ACC112 (cell line): ENCODE results near the gene PIP.
"Not testable (repeated sequence)": the region's sequence is repeated elsewhere in the genome, so short reads cannot be mapped to it uniquely, and the experiment has no call there.

Experiments used
- H2AFZ ChIP-seq: fragments of 200-600 bp; sonication (generic); one replicate; pipeline ENCODE4 v1.6.0; 2017; ENCODE audit warnings: antibody characterized with exemption, low read length; ENCODE audit not compliant: unreplicated experiment
- H3K27ac ChIP-seq: fragments of 200-600 bp; sonication (generic); 2 replicates; pipeline ENCODE4 v1.5.1; 2014; ENCODE audit warnings: low read depth, mild to moderate bottlenecking, antibody characterized with exemption, low read length, moderate library complexity
- H3K27me3 ChIP-seq: fragments of 200-600 bp; sonication (generic); 2 replicates; pipeline ENCODE4 v1.6.1; 2014; ENCODE audit warnings: mild to moderate bottlenecking, antibody characterized with exemption, low read length, moderate library complexity, mixed read lengths; ENCODE audit not compliant: insufficient read depth
- H3K36me3 ChIP-seq: fragments of 200-600 bp; sonication (generic); 2 replicates; pipeline ENCODE4 v1.6.1; 2016; ENCODE audit warnings: mild to moderate bottlenecking, antibody characterized with exemption, low read length, moderate library complexity, mixed read lengths; ENCODE audit not compliant: insufficient read depth
- H3K4me1 ChIP-seq: fragments of 200-600 bp; sonication (generic); one replicate; pipeline ENCODE4 v1.6.1; 2016; ENCODE audit warnings: low read length, mixed read lengths; ENCODE audit not compliant: insufficient read depth, unreplicated experiment, control insufficient read depth
- H3K4me3 ChIP-seq: fragments of 200-600 bp; sonication (generic); 2 replicates; pipeline ENCODE4 v1.5.1; 2014; ENCODE audit warnings: mild to moderate bottlenecking, low read depth, low read length
- H3K79me2 ChIP-seq: fragments of 200-600 bp; sonication (generic); one replicate; pipeline ENCODE4 v1.6.0; 2016; ENCODE audit warnings: low read length; ENCODE audit not compliant: control insufficient read depth, unreplicated experiment, insufficient read depth

The PIP gene

DNA sequence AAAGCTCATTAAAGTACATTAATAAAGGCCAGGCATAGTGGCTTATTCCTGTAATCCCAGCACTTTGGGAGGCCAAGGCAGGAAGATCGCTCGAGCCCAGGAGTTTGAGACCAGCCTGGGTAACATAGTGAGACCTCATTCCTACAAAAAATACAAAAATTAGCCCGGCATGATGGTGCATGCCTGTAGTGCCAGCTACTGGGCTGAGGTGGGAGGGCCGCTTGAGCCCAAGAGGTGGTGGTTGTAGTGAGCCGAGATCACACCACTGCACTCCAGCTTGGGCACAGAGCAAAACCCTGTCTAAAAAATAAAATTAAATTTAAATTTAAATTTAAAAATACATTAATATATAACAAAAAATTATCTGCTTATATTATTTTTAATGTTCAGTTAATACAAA, 44.3 kb downstream of the PIP start:
- Histone ChIP-seq H3K4me3 (no peak overlapping the region), H3K36me3 (no peaks in the 10 kb centered on the region), H3K79me2 (no peaks in the 10 kb centered on the region), H2AFZ (no peak overlapping the region), H3K4me1 (no peaks in the 10 kb centered on the region), H3K27me3 (no peaks in the 10 kb centered on the region), H3K27ac (no peak overlapping the region)

DNA sequence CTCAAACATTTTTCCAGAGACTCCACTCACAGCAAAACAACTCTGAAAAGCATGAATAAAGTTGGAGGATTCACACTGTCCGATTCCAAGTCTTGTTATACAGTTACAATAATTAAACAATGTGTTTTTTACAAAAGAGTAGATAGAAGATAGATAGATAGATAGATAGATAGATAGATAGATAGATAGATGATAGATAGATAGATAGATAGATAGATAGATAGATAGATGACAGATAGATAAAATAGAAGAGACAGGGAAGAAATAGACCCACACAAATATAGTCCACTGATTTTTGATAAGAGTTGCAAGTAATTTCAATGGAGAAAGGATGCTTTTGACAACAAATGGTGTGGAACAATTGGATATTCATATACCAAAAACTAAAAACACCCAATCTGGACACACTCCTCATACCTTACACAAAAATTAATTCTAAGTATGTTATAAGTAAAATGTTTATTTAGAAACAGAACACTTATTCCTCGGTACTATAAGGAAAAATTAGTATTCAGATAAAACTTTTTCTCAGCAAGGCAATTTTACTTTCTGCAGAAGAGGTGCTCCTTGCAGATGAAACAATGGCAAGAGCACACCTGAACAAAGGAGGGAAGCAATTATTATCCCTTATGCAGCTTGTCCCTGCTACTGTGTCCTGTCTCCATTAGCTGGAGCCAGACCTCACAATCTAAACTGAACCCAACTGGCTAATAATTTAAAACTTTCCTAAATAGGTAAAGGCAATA, 45.7 kb downstream of the PIP start:
- H3K79me2 ChIP-seq = no peaks in the 10 kb centered on the region
- H3K4me1 ChIP-seq = no peaks in the 10 kb centered on the region
- H3K4me3 ChIP-seq = no peak overlapping the region
- H3K36me3 ChIP-seq = no peaks in the 10 kb centered on the region
- no peaks in the 10 kb centered on the region for H3K27me3 ChIP-seq
- no peak overlapping the region for H3K27ac ChIP-seq
- no peak overlapping the region for H2AFZ ChIP-seq

DNA sequence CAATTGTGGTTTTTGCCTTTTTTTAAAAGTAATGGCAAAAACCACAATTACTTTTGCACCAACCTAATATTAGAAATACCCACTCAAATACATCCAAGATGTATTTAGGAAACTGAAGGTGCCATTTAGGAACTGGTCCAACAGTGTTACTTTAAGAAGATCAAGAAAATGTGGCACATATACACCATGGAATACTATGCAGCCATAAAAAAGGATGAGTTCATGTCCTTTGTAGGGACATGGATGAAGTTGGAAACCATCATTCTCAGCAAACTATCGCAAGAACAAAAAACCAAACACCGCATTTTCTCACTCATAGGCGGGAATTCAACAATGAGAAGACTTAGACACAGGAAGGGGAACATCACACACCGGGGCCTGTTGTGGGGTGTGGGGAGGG, 48.9 kb downstream of the PIP start:
- H3K27ac ChIP-seq, H2AFZ ChIP-seq, H3K4me3 ChIP-seq, H3K36me3 ChIP-seq, H3K27me3 ChIP-seq, H3K4me1 ChIP-seq, H3K79me2 ChIP-seq: not testable (repeated sequence)

DNA sequence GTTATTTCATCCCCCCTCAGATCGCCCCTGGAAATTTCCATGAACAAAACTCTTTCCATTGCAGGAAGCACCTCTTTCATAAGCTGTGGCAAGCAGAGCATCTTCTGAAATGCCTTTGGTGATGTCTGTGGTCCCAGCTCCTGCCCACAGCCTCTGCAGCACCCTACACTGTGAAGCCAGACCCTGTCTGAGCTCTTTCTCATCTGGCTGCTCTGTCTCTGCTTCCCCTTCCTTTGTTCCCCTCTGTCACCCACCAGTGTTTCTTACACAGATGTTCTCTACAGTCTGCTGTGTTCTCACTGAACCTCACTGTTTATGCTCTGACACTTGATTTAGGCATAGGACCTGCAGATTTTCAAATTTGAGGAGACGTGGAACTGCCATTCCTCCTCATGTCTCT, 49.5 kb downstream of the PIP start:
- H3K27me3 ChIP-seq = 0 out of 2 replicates have a peak, but pooled peaks cover 8% of the 10 kb centered on the region
- H3K36me3 ChIP-seq = no peaks in the 10 kb centered on the region
- H2AFZ ChIP-seq = no peak overlapping the region
- no peak overlapping the region for H3K4me3 ChIP-seq
- H3K79me2 ChIP-seq = no peaks in the 10 kb centered on the region
- H3K4me1 ChIP-seq = no peaks in the 10 kb centered on the region
- no peak overlapping the region for H3K27ac ChIP-seq

DNA sequence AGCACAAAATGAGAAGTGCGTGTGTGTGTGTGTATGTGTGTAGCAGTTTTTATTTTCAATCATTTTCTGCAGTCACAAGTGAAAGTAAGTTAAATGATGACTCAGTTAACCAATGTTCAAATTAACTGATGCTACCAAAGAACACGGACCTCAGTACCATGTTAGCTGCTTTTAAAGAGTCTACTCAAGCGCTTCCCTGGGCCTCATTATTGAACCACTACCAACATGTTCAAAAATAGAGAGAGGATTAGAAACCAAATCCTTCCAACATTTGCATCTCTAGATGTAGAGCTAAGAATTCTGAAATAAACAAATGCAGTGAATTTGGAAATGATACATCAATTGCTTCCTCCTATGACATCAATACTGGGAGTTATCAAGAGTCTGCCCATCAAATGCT, 51.1 kb downstream of the PIP start, which contains the start of gene TAS2R39:
Gene TAS2R39, plus strand, starts transcription at position 396 of the 400 bp plus-strand sequence. Its CDS starts 0 bp downstream, at position 396.
- Histone ChIP-seq H3K4me3 (no peak within 1 kb of the TSS), H3K79me2 (no peaks in the 10 kb centered on the region)

DNA sequence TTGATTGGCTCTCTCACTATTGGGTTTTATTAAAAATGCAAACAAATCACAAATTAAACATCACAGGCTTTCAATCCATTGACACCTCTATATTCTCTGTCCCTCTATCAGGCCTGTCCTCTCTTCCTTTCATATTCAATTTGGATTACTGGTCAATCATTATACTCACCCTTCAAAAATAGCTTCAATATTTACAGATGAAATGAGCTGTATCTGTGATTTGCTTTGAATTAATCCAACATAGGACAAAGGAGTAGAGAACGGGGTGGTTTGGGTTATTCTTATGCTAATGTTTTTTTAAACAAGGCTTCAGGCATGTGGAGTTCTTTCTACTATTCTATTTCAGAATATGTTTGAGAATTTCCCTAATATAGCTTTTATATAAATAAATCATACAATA, 53.7 kb downstream of the PIP start:
- Histone ChIP-seq H3K36me3 (no peaks in the 10 kb centered on the region), H3K79me2 (no peaks in the 10 kb centered on the region), H2AFZ (no peak overlapping the region), H3K27ac (no peak overlapping the region), H3K27me3 (0 out of 2 replicates have a peak, but pooled peaks cover 8% of the 10 kb centered on the region), H3K4me1 (no peaks in the 10 kb centered on the region), H3K4me3 (no peak overlapping the region)

More for the DNA sequence above, 51.1 kb downstream of the PIP start, which contains the start of gene TAS2R39:
- H3K4me1 ChIP-seq = no peaks in the 10 kb centered on the region
- H3K27me3 ChIP-seq = 0 out of 2 replicates have a peak, but pooled peaks cover 8% of the 10 kb centered on the region
- no peak within 1 kb of the TSS for H3K27ac ChIP-seq
- no peaks in the 10 kb centered on the region for H3K36me3 ChIP-seq
- no peak within 1 kb of the TSS for H2AFZ ChIP-seq

DNA sequence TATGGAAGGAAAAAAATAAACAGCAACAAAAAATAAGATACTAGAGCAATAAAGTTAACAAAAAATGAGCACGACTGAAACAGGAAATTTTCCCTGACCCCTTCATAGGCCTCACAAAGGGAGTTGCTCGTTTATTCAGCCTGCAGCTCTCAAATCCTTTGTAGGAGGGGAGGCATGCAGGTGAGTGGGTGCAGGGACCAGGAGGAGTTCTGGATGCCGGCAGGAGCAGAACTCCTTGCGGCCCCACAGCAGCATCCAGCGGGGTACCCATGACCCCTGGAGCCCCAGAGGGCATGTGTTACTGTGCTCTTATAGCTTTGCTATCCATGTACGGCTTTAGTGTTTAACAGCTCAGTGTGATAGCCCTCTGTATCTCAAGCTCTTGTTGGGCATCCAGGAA, 57.1 kb downstream of the PIP start:
- Histone ChIP-seq H3K27ac (no peak overlapping the region), H3K79me2 (no peaks in the 10 kb centered on the region), H2AFZ (no peak overlapping the region), H3K27me3 (0 out of 2 replicates have a peak, but pooled peaks cover 8% of the 10 kb centered on the region), H3K4me3 (no peak overlapping the region), H3K36me3 (no peaks in the 10 kb centered on the region), H3K4me1 (no peaks in the 10 kb centered on the region)
